Ascending aorta (tissue), 2 donors: Measurements from ENCODE around the gene SNN. TPM values are rescaled to one million over a fixed set of nuclear protein-coding genes. Genes with fewer than 3 reads are reported as not detected.

Source experiments
- DNase-seq, 2 donors: peaks; one replicate each; pipeline ENCODE4 v3.0.0-alpha.2; 2019; ENCODE audit warnings: low spot score in 2 of 2
- H3K27ac ChIP-seq, 2 donors: fragments of 200-600 bp; sonication (generic); one replicate each; pipeline ENCODE4 v1.5.1; 2016 to 2017; ENCODE audit warnings: mild to moderate bottlenecking in 1 of 2
- H3K27me3 ChIP-seq: fragments of 200-600 bp; sonication (generic); one replicate; pipeline ENCODE4 v1.5.1; 2017
- H3K36me3 ChIP-seq, 2 donors: fragments of 200-600 bp; sonication (generic); one replicate each; pipeline ENCODE4 v1.5.1; 2016
- H3K4me1 ChIP-seq, 2 donors: fragments of 200-600 bp; sonication (generic); one replicate each; pipeline ENCODE4 v1.5.1; 2016 to 2017; ENCODE audit warnings: mild to moderate bottlenecking in 1 of 2
- H3K4me3 ChIP-seq, 2 donors: fragments of 200-600 bp; sonication (generic); one replicate each; pipeline ENCODE4 v1.5.1; 2016 to 2017; ENCODE audit warnings: mild to moderate bottlenecking in 1 of 2
- H3K9me3 ChIP-seq, 2 donors: fragments of 200-600 bp; sonication (generic); one replicate each; pipeline ENCODE4 v1.5.1; 2016
- CTCF ChIP-seq, 3 experiments: fragments of 200-600 bp in 2 of 3; fragments of 450-650 bp in 1 of 3; sonication (generic) in 2 of 3; IDR thresholded peaks; one replicate each; pipeline ENCODE4 v1.5.1; 2016 to 2019; ENCODE audit warnings: antibody characterized with exemption in 3 of 3, mild to moderate bottlenecking in 1 of 3, moderate library complexity in 1 of 3
- intact Hi-C: fragments of 100-400 bp; cut with DNase I; formaldehyde crosslinking; loops from one replicate; pipeline ENCODE4 v1.15.1; 2023
- total RNA-seq: library from RNA; depleted of rRNA; stranded (reverse); fragments of >200 nt; gene quantifications from one replicate; pipeline ENCODE4 v1.1.0, GENCODE V29; 2016

Gene SNN
- total RNA-seq, 1 donor from 2014 or later: 2.1 TPM

DNA sequence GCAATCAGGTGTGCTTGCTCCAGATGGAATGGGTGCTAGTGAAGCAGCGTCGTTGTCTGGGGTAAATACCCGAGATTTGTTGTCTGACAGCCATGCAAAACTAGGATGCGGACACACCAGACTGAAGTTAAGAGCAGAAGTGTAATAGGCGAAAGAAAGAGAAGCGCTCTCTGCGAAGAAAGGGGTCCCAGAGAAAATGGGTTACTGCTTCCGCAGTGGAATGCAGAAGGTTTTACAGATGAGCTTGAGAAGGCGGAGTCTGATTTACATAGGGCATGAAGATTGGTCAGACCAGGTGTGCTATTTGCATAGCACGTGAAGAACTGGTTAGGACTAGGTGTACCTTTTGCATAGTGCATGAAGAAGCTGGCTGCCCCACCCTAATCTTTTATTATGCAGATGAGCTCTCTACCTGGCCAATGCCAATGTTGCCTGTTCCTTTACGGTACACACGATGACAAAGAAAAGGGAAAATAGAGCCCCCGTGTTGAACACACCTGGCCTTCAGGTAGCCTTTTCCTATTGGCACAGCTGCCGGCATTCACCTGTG, 32.0 kb upstream of the SNN start:
- Histone ChIP-seq H3K27ac (no peak overlapping the region), H3K4me1 (peaks cover 14 to 22% of the 10 kb centered on the region in 2 donors), H3K27me3 (no peaks in the 10 kb centered on the region), H3K9me3 (no peaks in the 10 kb centered on the region), H3K4me3 (no peak overlapping the region), H3K36me3 (no peaks in the 10 kb centered on the region)
- TF ChIP-seq CTCF (IDR thresholded peaks at IDR 0.05): no peak
- intact Hi-C loops: no loop called here
- DNase-seq: no peak

DNA sequence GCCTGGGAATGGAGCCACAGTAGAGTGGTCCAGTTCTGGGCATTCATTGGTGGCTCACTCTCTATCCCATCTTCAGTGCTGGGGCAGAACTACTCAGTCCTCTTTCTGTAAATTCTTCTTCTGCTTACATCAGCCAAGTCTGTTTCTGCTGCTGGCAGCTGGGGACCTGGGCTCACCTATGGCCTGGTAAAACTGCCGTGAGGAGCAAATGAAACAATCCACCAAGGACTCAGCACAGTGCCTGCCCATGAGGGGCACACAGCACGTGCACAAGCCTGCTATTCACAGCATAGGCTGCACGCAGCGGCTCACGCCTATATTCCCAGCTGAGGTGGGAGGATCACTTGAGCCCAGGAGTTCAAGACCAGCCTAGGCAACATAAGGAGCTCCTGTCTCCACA, 30.9 kb upstream of the SNN start:
- Histone ChIP-seq H3K36me3 (no peaks in the 10 kb centered on the region), H3K27me3 (no peaks in the 10 kb centered on the region), H3K27ac (no peak overlapping the region), H3K4me3 (no peak overlapping the region), H3K9me3 (no peaks in the 10 kb centered on the region), H3K4me1 (peaks cover 12 to 27% of the 10 kb centered on the region in 2 donors)
- no peak for TF ChIP-seq CTCF (IDR thresholded peaks at IDR 0.05)
- DNase-seq: no peak
- intact Hi-C loops: no loop called here

- DNase-seq: no peak
- TF ChIP-seq CTCF (IDR thresholded peaks at IDR 0.05): no peak
- H3K9me3 ChIP-seq: no peaks in the 10 kb centered on the region
- H3K27me3 ChIP-seq: no peaks in the 10 kb centered on the region
- H3K36me3 ChIP-seq: no peaks in the 10 kb centered on the region
- no peak overlapping the region for H3K4me3 ChIP-seq
- intact Hi-C loops: no loop called here
- peaks cover 10 to 20% of the 10 kb centered on the region in 2 donors for H3K4me1 ChIP-seq
- no peak overlapping the region for H3K27ac ChIP-seq
These were observed 30.1 kb upstream of the SNN start for GRCh38 chr16:11638140-11638539.

DNA sequence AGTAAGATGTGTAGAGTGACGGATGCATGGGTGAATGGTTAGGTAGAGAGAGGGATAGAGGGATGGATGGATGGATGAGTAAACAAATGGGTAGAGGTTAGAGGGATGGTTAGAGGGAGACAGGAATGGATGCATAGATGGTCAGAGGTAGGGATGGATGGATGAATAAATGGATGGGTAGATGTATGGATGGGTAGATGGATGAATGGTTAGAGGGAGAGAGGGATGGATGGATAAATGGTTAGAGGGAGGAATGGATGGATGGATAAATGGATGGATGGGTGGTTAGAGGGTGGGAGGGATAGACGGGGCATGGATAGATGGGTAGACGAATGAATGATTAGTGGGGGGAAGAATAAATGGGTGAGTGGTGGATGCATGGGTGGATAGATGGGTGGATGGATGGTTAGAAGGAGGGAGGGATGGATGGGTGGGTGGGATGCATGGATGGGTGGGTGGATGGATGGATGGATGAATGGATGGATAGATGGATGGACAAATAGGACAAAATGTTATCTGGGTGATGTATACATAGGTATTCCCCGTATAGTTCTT, 29.2 kb upstream of the SNN start:
- no peak for DNase-seq
- H3K27me3 ChIP-seq: no peaks in the 10 kb centered on the region
- H3K4me3 ChIP-seq: no peak overlapping the region
- intact Hi-C loops: no loop called here
- peak overlapping the region; percentile 88 to 93 for H3K27ac ChIP-seq
- H3K4me1 ChIP-seq: peaks cover 10 to 19% of the 10 kb centered on the region in 2 donors
- no peak for TF ChIP-seq CTCF (IDR thresholded peaks at IDR 0.05)
- no peaks in the 10 kb centered on the region for H3K9me3 ChIP-seq
- no peaks in the 10 kb centered on the region for H3K36me3 ChIP-seq

- no peaks in the 10 kb centered on the region for H3K36me3 ChIP-seq
- TF ChIP-seq CTCF (IDR thresholded peaks at IDR 0.05): no peak
- no peaks in the 10 kb centered on the region for H3K9me3 ChIP-seq
- intact Hi-C loops: loop anchor here (1.0 to 2.0 kb wide), 5 partner anchors 28 to 230 kb away; partner anchors contain the start of genes LITAF and SNN
- no peaks in the 10 kb centered on the region for H3K27me3 ChIP-seq
- DNase-seq: peak; percentile 83 to 95
- H3K4me1 ChIP-seq: peaks cover 10 to 19% of the 10 kb centered on the region in 2 donors
- peak overlapping the region in 1 of 2 donors; percentile 17 for H3K4me3 ChIP-seq
- peak overlapping the region; percentile 88 to 93 for H3K27ac ChIP-seq
These were observed 28.0 kb upstream of the SNN start for GRCh38 chr16:11639925-11640899.
